HG02763 (cell line): ENCODE results near the gene NADK2.

ENCODE experiments used
- ATAC-seq: cut with Tn5 transposase; IDR thresholded peaks from one replicate; pipeline ENCODE4 v1.9.1; 2021; ENCODE audit warnings: mild to moderate bottlenecking, moderate library complexity; ENCODE audit not compliant: unreplicated experiment

Gene NADK2

DNA sequence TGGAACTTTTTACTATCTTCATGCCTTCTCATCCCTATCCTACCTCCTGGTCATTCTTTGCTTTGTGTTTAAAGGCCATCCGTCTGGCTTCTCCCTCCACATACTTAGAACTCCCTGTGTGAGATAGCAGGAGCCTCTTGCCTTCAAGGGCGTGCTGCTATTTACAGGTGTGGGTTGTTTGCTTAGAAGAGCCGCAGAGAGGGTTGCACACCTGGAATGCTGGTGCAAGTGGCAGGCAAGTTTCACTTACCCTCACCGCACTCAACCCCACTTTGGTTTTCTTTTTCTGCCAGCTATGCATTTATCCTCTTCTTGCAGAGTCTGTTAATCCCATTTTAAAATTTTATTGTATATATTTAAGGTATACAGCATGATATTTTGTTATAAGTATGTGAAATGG, 77.3 kb downstream of the NADK2 start:
- ATAC-seq, result no peak

DNA sequence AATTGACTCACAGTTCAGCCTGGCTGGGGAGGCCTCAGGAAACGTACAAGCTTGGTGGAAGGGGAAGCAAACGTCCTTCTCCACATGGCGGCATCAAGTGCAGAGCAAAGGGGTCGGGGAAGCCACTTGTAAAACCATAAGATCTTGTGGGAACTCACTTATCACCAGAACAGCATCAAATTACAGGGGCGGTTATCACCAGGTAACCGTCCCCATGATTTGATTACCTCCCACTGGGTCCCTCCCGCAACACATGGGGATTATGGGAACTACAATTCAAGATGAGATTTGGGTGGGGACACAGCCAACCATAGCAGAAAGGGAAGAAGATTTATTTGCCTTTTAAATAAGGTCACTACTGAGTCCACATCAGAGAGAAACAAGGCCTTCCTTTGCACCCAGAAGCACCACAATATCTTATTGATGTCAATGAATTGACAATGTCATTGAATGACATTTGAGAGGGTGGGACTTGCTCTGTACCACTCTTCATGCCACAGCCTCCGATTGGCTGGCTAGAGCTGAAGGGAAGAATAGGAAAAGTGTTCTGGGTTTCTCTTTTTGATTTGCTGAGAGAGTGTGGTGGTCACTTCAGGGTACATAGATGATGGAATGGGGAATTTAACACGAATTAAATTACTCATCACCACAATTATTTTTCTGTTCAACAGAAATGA, 78.8 kb downstream of the NADK2 start:
- ATAC-seq, result no peak

DNA sequence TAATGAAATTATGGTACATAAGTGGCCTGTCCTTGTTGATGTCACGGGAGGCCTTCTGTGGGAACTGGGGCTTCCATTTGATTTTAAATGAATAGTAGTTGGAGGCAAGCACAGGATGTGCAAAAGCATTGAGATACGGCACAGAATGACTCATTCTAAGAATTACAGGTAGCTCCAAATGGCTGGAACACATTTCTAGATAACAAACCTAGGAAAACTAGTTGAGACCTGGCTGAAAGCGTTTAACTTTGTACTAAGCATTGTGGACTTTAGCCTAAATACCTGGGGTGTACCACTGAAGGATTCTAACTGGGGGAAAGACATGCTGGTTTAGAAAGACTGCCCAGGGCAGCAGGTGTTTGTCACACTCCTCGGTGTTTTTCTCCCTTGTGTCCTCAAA, 80.4 kb downstream of the NADK2 start:
- ATAC-seq, result no peak

DNA sequence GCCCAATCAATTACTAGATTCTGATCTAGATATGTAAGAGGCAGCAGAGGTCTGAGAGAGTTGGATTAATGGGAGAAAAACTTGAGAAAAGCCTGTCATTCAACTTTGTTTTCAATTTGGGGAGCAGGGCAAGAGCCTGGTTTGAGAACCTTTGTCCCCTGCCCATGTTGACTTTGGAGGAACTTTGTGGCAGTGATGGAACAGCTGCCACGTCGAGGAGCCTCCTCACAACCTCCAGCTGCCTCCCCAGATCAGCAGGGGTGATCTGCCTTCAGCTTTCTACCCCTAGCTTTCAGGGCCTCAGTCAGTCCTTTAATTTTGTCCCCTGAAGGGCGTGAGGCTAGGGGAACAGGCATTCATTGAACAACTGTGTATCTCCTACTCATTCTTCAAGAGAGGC, 81.1 kb downstream of the NADK2 start:
- no peak for ATAC-seq

DNA sequence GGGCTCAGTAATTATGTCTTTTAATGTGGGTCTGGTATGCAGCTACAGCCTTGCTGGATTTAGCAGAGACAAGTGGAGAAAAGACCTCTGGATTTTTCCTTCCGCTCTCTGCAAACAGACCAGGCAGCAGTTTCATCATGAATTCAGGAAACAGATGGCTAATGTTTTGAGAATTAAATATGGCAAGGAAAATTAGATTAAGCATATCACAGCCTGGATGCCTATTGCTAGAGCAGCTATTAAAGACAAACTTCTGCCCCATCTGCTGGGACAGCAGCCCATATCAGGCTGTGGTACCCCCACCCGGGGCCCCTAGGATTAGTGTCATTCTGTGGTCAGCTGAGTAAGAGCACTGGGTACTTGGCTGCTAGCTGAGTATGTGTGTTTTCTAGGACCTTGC, 83.6 kb downstream of the NADK2 start:
- ATAC-seq, result no peak

DNA sequence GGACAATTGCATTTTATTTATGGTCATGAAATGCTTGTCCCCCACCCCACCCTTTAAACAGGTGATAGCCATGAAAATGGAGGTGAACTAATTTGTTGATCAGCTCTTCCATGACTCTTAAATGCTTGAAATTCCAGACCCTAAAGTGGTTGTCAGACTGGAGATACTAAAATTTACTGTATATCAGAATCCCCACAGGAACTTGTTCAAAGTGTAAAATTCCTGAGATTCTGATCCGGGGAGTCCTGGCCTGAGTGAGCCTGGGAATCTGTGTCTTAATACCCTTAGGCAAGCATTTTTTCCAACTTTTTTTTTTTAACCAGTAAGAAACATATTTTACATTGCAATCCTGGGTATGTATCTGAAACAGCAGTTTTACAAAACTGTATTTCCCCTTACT, 85.1 kb downstream of the NADK2 start:
- no peak for ATAC-seq

DNA sequence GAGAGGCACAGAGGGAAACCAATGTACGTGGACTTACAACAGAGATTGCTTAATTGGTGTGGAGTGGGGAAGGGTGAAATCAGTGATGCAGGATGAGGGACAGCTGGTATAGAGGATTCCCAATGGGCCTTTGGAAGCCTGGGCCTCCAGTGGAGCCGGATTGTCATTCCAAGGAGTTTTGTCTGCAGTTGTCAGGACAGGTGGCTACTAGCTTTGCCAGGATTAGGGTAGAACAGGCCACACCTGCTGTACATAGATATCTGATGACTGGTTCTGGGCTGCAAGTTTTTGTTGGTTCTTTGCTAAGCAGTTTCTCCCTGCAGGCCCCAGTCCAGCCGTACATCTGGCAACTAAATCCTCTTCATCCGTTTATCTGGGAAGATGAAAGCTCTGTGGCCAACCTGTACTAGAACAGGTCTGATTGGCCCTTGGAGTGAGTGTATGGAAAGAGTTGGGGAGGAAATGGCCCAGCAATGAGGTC, 85.6 kb downstream of the NADK2 start:
- no peak for ATAC-seq

DNA sequence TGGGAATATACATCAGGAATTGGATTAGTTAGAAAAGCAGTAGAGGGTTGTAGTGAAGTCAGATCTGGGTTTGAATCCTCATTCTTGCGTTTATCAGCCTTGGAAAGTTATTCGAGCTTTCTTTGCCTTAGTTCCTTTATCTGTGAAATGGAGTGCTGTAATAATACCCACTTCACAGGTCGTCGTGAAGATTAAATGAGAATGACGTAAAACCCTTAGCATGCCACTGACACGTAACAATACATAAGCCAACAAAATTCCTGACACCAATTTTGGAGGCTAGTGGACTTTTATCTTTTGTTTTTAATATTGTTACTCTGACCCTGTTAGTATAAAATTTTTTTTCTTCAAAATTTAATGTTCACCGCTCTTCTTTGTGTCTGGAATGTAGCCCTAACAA, 86.4 kb downstream of the NADK2 start:
- no peak for ATAC-seq

DNA sequence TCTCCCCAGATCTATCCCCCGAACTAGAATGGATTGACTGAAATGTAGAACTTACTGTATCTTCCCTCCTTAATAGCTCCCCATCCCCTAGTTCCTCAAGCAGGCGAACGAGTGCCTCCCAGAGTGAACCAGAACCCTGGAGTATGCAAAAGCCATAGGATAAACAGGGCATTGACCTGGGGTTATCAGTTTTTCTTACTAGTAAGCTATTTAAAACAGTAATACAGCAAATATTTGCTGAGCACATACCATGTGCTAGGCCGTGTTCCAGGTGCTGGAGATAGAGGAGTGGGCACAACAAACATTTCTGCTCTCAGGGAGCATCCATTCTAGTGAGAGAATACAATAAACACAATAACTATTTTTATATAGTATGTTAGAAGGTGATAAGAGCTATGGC, 88.0 kb downstream of the NADK2 start:
- no peak for ATAC-seq

DNA sequence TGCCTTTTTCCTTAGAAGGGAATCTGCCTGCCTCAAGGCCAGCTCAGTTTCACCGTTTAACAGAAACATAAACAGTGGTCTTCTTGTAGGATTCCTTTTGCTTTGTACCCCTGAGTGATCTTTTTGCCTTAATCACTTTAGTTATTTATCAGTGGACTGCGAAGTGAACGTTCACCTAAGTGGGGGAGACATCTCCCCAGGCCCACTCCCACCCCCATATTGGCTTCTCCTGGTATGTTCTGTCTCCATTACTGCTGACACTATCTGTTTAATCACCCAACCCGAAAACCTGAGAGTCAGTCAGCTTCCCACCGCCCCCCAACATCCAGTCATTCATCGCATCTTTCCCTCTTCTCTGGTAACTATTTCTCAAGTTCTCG, 88.4 kb downstream of the NADK2 start:
- no peak for ATAC-seq

DNA sequence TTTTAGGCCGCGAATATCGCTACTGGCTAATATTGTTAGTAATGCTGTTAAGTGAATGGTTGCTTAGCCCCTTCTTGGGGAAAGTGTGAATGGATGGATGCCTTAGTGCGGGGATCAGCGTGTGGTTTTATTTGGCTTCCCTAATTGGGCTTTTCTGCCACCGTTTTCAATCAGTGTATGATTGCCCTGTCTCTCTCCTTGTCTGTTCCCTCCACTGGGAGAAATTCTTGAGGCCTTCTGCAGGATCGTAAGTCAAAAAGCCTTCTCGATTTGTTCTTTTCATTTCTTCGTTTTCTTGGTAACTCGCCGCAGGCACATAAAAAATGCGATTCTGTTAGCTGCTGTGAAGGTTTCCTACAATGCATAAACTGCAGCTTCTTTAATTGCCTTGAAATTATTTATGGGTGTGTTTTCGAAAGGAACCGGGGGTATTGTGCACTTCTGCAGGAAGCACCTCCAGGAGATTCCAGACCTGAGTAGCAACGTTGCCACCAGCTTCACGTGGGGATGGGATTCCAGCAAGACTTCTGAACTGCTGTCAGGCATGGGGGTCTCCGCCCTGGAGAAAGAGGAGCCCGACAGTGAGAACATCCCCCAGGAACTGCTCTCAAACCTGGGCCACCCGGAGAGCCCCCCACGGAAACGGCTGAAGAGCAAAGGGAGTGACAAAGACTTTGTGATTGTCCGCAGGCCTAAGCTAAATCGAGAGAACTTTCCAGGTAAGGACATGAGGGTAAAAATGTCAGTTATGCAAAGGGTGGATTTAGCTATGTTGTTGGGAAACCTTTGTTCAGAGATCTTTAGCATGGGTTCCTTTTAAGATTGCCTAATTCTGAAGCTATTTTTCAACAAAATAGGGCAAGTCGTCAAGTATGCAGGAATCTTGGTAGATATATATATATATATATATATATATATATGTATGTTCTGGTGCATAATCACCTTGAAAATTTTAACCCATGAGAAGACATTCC, 89.1 kb downstream of the NADK2 start:
- no peak for ATAC-seq

DNA sequence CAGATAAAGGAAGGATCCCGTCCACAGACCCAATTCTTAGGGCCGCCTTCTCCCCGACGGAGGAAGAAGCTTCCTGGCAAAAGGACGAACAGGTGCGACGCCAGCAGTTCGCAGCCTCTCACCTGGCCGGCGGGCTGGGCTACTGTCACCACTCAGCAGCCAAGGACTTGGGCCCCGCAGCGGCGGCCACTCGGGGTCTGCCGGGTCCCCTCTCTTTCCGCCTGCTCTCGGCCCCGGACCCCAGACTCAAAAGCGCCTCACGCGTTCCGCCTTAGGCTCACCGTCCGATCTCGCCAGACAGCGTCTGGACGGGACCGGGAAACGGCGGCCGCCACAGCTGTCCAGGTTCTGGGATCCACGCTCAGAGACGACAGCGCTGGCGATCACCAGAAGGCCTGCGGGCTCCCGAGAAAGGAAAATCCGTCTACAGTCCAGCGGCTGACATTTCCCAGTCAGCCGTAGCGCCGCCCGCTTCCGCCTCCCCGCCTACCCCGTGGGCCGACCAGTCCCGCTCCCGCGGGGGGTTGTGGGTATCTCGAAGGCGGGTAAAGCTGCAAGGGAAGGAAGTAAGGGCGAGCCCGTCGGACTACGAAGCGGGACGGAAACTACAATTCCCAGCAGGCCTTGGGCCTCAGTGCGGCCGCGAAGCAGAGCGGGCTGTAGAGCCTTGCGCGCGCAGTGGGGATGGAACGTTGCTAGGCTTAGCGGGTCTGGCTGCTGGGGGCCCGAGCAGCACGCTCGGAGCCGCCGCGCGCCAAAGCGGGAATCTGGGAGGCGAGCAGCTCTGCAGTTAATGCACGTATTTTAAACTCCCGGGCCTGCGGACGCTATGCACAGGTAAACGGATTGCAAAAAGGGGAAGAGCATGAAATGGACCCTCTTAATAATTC, 90.0 kb downstream of the NADK2 start, which contains the start of the genes LMBRD2 and SKP2:
TSS of gene LMBRD2 (minus strand) at position 454 of the 890 bp plus-strand sequence. CDS start 8,538 bp downstream, outside the sequence.
TSS of gene SKP2 (plus strand) at position 678 of the 890 bp plus-strand sequence. CDS start at position 830, 152 bp downstream.
- ATAC-seq, result peak; percentile 99

DNA sequence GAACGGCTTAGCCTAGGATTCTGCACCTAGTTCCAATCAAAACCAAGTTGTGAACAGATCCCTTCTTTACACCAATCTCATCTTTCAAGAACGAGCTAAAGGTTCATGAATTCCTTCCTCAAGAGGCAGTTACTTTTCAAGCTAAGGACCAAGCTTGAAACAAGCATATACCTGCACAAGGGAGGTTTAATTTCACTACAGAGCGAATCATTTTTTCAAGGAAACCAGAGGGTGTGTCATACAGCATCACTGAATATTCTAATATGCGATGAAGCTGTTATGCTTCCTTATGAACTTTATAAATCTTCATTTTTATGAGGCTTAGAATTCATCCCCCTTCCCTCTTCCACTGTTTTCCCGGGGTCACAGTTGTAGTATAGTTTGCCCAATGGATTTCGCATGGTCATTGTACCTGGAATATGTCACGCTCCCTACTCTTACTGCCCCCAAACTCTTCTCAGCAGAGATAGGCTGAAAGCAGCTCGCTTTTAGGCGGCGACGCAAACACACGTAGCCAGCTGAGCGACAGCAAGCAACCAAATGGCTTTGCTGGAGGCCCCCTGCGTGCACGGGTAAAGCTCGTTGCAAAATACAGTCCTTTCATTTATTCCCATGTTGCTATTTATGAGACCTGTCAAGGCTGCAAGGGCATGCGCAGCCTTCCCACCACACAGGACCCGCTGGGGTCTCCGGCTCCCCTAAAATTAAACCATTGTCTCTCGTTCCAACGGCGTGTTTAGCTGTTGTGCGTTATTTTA, 90.9 kb downstream of the NADK2 start:
- ATAC-seq, result no peak

DNA sequence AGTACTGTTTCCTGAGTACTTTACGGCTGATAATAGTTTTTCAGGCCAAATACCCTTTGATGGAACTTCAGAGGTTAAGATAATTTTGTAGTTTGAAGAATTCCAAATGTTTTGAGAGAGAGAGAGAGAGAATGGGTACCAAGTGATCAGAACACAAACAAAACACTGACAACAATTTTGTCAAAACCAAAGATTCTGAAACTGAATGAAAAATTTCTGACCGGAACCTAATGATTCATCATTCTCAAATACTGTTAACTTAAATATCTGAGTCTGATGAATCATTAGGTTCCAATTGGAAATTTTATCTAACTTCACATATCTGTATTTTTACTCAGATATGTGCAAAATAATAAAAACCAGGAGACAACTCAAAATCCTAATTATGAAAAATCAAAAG, 94.0 kb downstream of the NADK2 start:
- no peak for ATAC-seq

DNA sequence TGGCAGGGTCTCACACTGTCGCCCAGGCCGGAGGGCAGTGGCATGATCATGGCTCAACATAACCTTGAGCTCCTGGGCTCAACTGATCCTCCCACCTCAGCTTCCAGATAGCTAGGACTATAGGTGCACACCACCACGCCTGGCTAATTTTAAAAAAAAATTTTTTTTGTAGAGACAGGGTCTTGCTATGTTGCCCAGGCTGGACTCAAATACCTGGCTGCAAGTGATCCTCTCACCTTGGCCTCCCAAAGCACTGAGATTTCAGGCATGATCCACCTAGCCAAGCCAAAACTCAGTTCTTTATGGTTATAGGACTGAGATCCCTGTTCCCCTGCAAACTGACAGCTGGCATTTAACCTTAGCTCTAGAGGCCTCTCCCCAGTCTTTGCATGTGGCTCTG, 95.3 kb downstream of the NADK2 start:
- no peak for ATAC-seq

DNA sequence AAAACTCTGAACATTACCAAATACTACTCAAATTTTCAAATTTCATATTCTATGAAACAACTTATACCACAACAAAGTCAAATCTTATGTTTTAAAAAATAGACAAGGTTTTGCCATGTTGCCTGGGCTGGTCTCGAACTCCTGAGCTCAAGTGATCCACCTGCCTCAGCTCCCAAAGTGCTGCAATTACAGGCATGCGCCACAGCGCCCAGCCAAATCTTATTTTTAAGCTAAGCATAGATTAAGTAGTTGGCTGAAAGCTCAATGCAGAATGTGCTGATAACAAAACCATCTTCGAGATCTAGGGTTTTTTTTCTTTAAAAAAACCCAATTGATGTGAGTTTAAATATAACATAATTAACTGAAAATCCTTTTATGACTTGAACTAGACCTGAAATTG, 96.4 kb downstream of the NADK2 start:
- ATAC-seq, result no peak
